K562 (cell line): ENCODE measurements around the gene DHRS13. TPM values are rescaled to one million over a fixed set of nuclear protein-coding genes. Genes with fewer than 3 reads are reported as not detected.

ENCODE experiments used
- ARID2 ChIP-seq: fragments of 450-650 bp; IDR thresholded peaks from 2 replicates; pipeline ENCODE4 v1.6.1; 2017; ENCODE audit warnings: antibody characterized with exemption, mild to moderate bottlenecking
- BDP1 ChIP-seq: IDR thresholded peaks from 3 replicates; pipeline ENCODE4 v1.6.1; 2011; ENCODE audit not compliant: insufficient read length, insufficient read depth
- BRCA1 ChIP-seq, 2 experiments: fragments of 450-650 bp in 1 of 2; sonication (generic) in 1 of 2; formaldehyde crosslinking in 1 of 2; IDR thresholded peaks; 2 replicates each; pipeline versions ENCODE4 v1.5.0 to v1.6.1; 2017 to 2020; ENCODE audit warnings: mild to moderate bottlenecking in 1 of 2, missing genetic modification reagents in 1 of 2
- EP300 ChIP-seq: IDR thresholded peaks from 2 replicates; pipeline ENCODE4 v1.6.1; 2012; ENCODE audit warnings: low read length, improper control_type of control experiment
- ESRRB ChIP-seq: fragments of 250-450 bp; sonication (Bioruptor Pico); IDR thresholded peaks from 2 replicates; pipeline ENCODE4 v1.5.0; 2020; ENCODE audit warnings: mild to moderate bottlenecking, moderate library complexity, borderline replicate concordance
- FOXO4 ChIP-seq: fragments of 450-650 bp; formaldehyde crosslinking; IDR thresholded peaks from 2 replicates; pipeline ENCODE4 v1.4.0; 2020; ENCODE audit warnings: mild to moderate bottlenecking, moderate library complexity
- HOXB6 ChIP-seq: fragments of 250-450 bp; sonication (Bioruptor Pico); IDR thresholded peaks from 2 replicates; pipeline ENCODE4 v1.5.1; 2022; ENCODE audit warnings: mild to moderate bottlenecking, borderline replicate concordance
- JUNB ChIP-seq: fragments of 450-650 bp; formaldehyde crosslinking; conservative IDR thresholded peaks from 2 replicates; pipeline ENCODE4 v1.4.0; 2020; ENCODE audit warnings: mild to moderate bottlenecking
- KLF10 ChIP-seq: fragments of 250-450 bp; sonication (Bioruptor Pico); IDR thresholded peaks from 2 replicates; pipeline ENCODE4 v1.6.1; 2021; ENCODE audit warnings: matching md5 sums
- NBN ChIP-seq: fragments of 450-650 bp; IDR thresholded peaks from 2 replicates; pipeline ENCODE4 v1.6.1; 2016; ENCODE audit warnings: low read depth, mild to moderate bottlenecking
- REST ChIP-seq, 2 experiments: fragments of 450-650 bp; formaldehyde crosslinking in 1 of 2; IDR thresholded peaks; 2 replicates each; pipeline versions ENCODE4 v1.4.0 to v1.6.1; 2014 to 2020; ENCODE audit warnings: mild to moderate bottlenecking in 2 of 2, borderline replicate concordance in 1 of 2, low read depth in 1 of 2
- RUNX1 ChIP-seq: sonication (generic); IDR thresholded peaks from 2 replicates; pipeline ENCODE4 v1.6.1; 2016; ENCODE audit warnings: antibody characterized with exemption, low read depth
- TFE3 ChIP-seq: fragments of 450-650 bp; formaldehyde crosslinking; IDR thresholded peaks from 2 replicates; pipeline ENCODE4 v1.4.0; 2020; ENCODE audit warnings: mild to moderate bottlenecking, mixed read lengths
- TGIF2 ChIP-seq: sonication (generic); formaldehyde crosslinking; IDR thresholded peaks from 2 replicates; pipeline ENCODE4 v1.8.1; 2022; ENCODE audit warnings: mild to moderate bottlenecking, missing genetic modification reagents, moderate library complexity
- ZBTB7A ChIP-seq: IDR thresholded peaks from 2 replicates; pipeline ENCODE4 v1.6.1; 2011; ENCODE audit warnings: low read depth, mild to moderate bottlenecking, low read length, moderate library complexity, borderline replicate concordance; ENCODE audit not compliant: control insufficient read depth
- ZNF134 ChIP-seq: fragments of 250-450 bp; sonication (Bioruptor Pico); conservative IDR thresholded peaks from 2 replicates; pipeline ENCODE4 v1.4.0; 2020
- ZNF253 ChIP-seq: fragments of 250-450 bp; sonication (Bioruptor Pico); conservative IDR thresholded peaks from 2 replicates; pipeline ENCODE4 v1.6.1; 2021; ENCODE audit warnings: mild to moderate bottlenecking
- polyA plus RNA-seq, 8 experiments: library from polyadenylated mRNA; depleted of rRNA in 4 of 8; stranded (reverse) in 5 of 8; unstranded in 3 of 8; fragments of >200 nt; fragmentation: Nextera tagmentation in 2 of 8; fragmentation: Illumina TruSeq in 1 of 8; extraction: Ambion mirVana in 2 of 8; extraction: Trizol in 1 of 8; gene quantifications; 2 replicates each; pipeline versions ENCODE4 v1.2.1 to v1.2.3, GENCODE V29; 2011 to 2014; ENCODE audit warnings: inconsistent platforms in 1 of 8, missing spikeins in 1 of 8
- total RNA-seq, 7 experiments: library from RNA; depleted of rRNA in 6 of 7; stranded (reverse); fragments of >200 nt in 6 of 7; fragmentation: Illumina TruSeq in 2 of 7; extraction: Trizol in 2 of 7; gene quantifications; 2 replicates each; pipeline versions ENCODE4 v1.2.1 to v1.2.3, GENCODE V29; 2011 to 2021; ENCODE audit warnings: low replicate concordance in 1 of 7

Gene DHRS13
- total and polyA plus RNA-seq, 9 of the 15 experiments (the other 6 are each of a cell fraction or from before 2014, with no cell fraction given) = 0.32 to 52.3 (median 34.3) TPM; not detected in 1

GRCh38 chr17:28861393-28862203, 41.3 kb downstream of the DHRS13 start (continued):
- no peak for TF ChIP-seq TGIF2
- no peak for TF ChIP-seq ESRRB (CRISPR knock-in tag)
- TF ChIP-seq RUNX1 = 0 out of 2 replicates have a peak, but pooled peaks have one; percentile 29
- TF ChIP-seq HOXB6 (CRISPR knock-in tag) = no peak
- TF ChIP-seq EP300 = no peak; the same call in 1 of the 2 replicates
- TF ChIP-seq REST (IDR thresholded peaks at IDR 0.05; ENCODE audit: borderline replicate concordance) = no peak
- no peak for TF ChIP-seq REST (CRISPR knock-in tag; IDR thresholded peaks at IDR 0.05; ENCODE audit: low read depth)
- TF ChIP-seq KLF10 (CRISPR knock-in tag) = no peak
- TF ChIP-seq ARID2 = no peak
- no peak for TF ChIP-seq JUNB (CRISPR knock-in tag)
- no peak for TF ChIP-seq ZNF134 (CRISPR knock-in tag)
- no peak for TF ChIP-seq TFE3 (CRISPR knock-in tag)
- no peak for TF ChIP-seq BRCA1 (IDR thresholded peaks at IDR 0.05)
- no peak for TF ChIP-seq BRCA1 (CRISPR knock-in tag; IDR thresholded peaks at IDR 0.05)
- TF ChIP-seq FOXO4 (CRISPR knock-in tag) = 0 out of 2 replicates have a peak, but pooled peaks have one; percentile 30
- TF ChIP-seq BDP1 = no peak
- TF ChIP-seq ZNF253 (CRISPR knock-in tag) = no peak
- TF ChIP-seq NBN = peak; percentile 69; the same call in 1 of the 2 replicates
- peak; percentile 62; the same call in 1 of the 2 replicates for TF ChIP-seq ZBTB7A
